Trophoblast cell (in vitro differentiated cells and primary cell): ENCODE results near the gene CNOT11.
"Not testable (repeated sequence)": the region's sequence is repeated elsewhere in the genome, so short reads cannot be mapped to it uniquely, and the experiment has no call there.

ENCODE experiments used
- DNase-seq, 2 donors: peaks; one replicate each; pipeline ENCODE4 v3.0.0-alpha.2; 2016
- H2AFZ ChIP-seq: 2 replicates; pipeline ENCODE4 v1.6.1; 2013; ENCODE audit warnings: low read length, moderate library complexity, mild to moderate bottlenecking; ENCODE audit not compliant: insufficient read depth, poor library complexity
- H2AK5ac ChIP-seq: 2 replicates; pipeline ENCODE4 v1.6.1; 2013; ENCODE audit warnings: mild to moderate bottlenecking, low read length
- H2BK120ac ChIP-seq: 2 replicates; pipeline ENCODE4 v1.6.1; 2013; ENCODE audit warnings: low read length, mild to moderate bottlenecking, moderate library complexity; ENCODE audit not compliant: insufficient read depth, poor library complexity
- H2BK12ac ChIP-seq: 2 replicates; pipeline ENCODE4 v1.6.1; 2013; ENCODE audit warnings: mild to moderate bottlenecking, low read length, moderate library complexity
- H2BK5ac ChIP-seq: 2 replicates; pipeline ENCODE4 v1.6.1; 2013; ENCODE audit warnings: low read length, low read depth, moderate library complexity, mild to moderate bottlenecking; ENCODE audit not compliant: poor library complexity
- H3K14ac ChIP-seq: 2 replicates; pipeline ENCODE4 v1.6.1; 2013; ENCODE audit warnings: mild to moderate bottlenecking, low read length
- H3K18ac ChIP-seq: 2 replicates; pipeline ENCODE4 v1.6.1; 2013; ENCODE audit warnings: mild to moderate bottlenecking, low read length
- H3K23ac ChIP-seq: 2 replicates; pipeline ENCODE4 v1.6.1; 2013; ENCODE audit warnings: low read length
- H3K27ac ChIP-seq: 2 replicates; pipeline ENCODE4 v1.5.1; 2013; ENCODE audit warnings: low read depth, mild to moderate bottlenecking, inconsistent platforms, low read length, moderate library complexity
- H3K27me3 ChIP-seq: 2 replicates; pipeline ENCODE4 v1.6.1; 2013; ENCODE audit warnings: inconsistent platforms, mild to moderate bottlenecking, low read length, moderate library complexity; ENCODE audit not compliant: insufficient read depth
- H3K36me3 ChIP-seq, 2 experiments: 1 replicate in 1 of 2; 2 replicates in 1 of 2; pipeline ENCODE4 v1.6.1; 2013; ENCODE audit warnings: low read length in 2 of 2, mild to moderate bottlenecking in 2 of 2, moderate library complexity in 1 of 2; ENCODE audit not compliant: insufficient read depth in 2 of 2, control insufficient read depth in 1 of 2
- H3K4ac ChIP-seq: 2 replicates; pipeline ENCODE4 v1.6.1; 2013; ENCODE audit warnings: low read depth, mild to moderate bottlenecking, low read length, moderate library complexity
- H3K4me1 ChIP-seq, 2 experiments: 1 replicate in 1 of 2; 2 replicates in 1 of 2; pipeline ENCODE4 v1.6.1; 2013; ENCODE audit warnings: low read length in 2 of 2, mild to moderate bottlenecking in 2 of 2, moderate library complexity in 1 of 2; ENCODE audit not compliant: insufficient read depth in 2 of 2, control insufficient read depth in 1 of 2
- H3K4me2 ChIP-seq: 2 replicates; pipeline ENCODE4 v1.6.1; 2013; ENCODE audit warnings: inconsistent platforms, mild to moderate bottlenecking, low read length, moderate library complexity
- H3K4me3 ChIP-seq: 2 replicates; pipeline ENCODE4 v1.5.1; 2013; ENCODE audit warnings: mild to moderate bottlenecking, low read depth, low read length, inconsistent platforms
- H3K79me1 ChIP-seq: one replicate; pipeline ENCODE4 v1.6.1; 2013; ENCODE audit warnings: low read length
- H3K79me2 ChIP-seq: 2 replicates; pipeline ENCODE4 v1.6.1; 2013; ENCODE audit warnings: low read length, mild to moderate bottlenecking; ENCODE audit not compliant: control insufficient read depth, insufficient read depth, poor library complexity
- H3K9ac ChIP-seq: 2 replicates; pipeline ENCODE4 v1.6.1; 2013; ENCODE audit warnings: mild to moderate bottlenecking, low read length
- H3K9me3 ChIP-seq: 2 replicates; pipeline ENCODE4 v1.6.1; 2013; ENCODE audit warnings: low read depth, mild to moderate bottlenecking, control low read depth, inconsistent platforms, low read length; ENCODE audit not compliant: insufficient read depth
- H4K12ac ChIP-seq: 2 replicates; pipeline ENCODE4 v1.6.1; 2013; ENCODE audit warnings: low read depth, mild to moderate bottlenecking, low read length, moderate library complexity
- H4K8ac ChIP-seq: 2 replicates; pipeline ENCODE4 v1.6.1; 2013; ENCODE audit warnings: low read depth, mild to moderate bottlenecking, low read length, moderate library complexity
- H4K91ac ChIP-seq: one replicate; pipeline ENCODE4 v1.6.1; 2013; ENCODE audit warnings: low read depth, mild to moderate bottlenecking, low read length, moderate library complexity
- WGBS: extraction: QIAGEN DNeasy Blood & Tissue Kit; methylation state at CpG from one replicate; pipeline ENCODE4 v1.1.7; 2013; ENCODE audit warnings: missing lambda C conversion rate; ENCODE audit not compliant: insufficient read length, insufficient coverage; ENCODE audit errors: extremely low coverage; 5-methylcytosine and 5-hydroxymethylcytosine counted together

The CNOT11 gene

DNA sequence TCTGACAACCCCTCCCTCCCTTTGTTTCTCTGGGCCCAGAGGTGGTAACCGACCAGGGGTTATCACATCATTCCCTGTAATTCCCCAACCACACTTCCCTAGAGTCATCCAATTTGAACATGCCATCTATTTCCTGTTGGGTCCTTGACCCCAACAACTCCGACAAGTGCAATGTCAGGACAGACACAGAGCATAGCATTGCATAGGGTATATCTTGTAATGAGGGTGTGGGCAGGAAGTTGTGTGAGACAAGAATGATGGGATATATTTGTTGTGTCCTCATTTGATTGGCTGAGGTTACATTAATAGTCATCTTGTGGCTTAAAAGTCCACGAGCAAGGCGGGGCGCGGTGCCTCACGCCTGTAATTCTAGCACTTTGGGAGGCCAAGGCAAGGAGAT, 33.4 kb upstream of the CNOT11 start:
- Histone ChIP-seq H2BK5ac (no peak overlapping the region), H3K9me3 (no peaks in the 10 kb centered on the region), H3K23ac (no peak overlapping the region), H3K79me2 (no peaks in the 10 kb centered on the region), H3K4ac (no peak overlapping the region), H3K4me1 (no peaks in the 10 kb centered on the region), H3K27ac (no peak overlapping the region), H3K18ac (no peak overlapping the region), H4K8ac (no peak overlapping the region), H2BK120ac (no peak overlapping the region), H2AFZ (no peak overlapping the region), H3K36me3 (no peaks in the 10 kb centered on the region), H4K91ac (no peak overlapping the region), H3K9ac (no peak overlapping the region), H2AK5ac (no peak overlapping the region), H2BK12ac (no peak overlapping the region), H3K27me3 (no peaks in the 10 kb centered on the region), H3K79me1 (no peaks in the 10 kb centered on the region), H3K4me3 (no peak overlapping the region), H4K12ac (no peak overlapping the region), H3K14ac (no peak overlapping the region), H3K4me2 (no peak overlapping the region)
- WGBS: no CpG with 5 or more reads among the region's 7 CpGs
- DNase-seq: no peak

DNA sequence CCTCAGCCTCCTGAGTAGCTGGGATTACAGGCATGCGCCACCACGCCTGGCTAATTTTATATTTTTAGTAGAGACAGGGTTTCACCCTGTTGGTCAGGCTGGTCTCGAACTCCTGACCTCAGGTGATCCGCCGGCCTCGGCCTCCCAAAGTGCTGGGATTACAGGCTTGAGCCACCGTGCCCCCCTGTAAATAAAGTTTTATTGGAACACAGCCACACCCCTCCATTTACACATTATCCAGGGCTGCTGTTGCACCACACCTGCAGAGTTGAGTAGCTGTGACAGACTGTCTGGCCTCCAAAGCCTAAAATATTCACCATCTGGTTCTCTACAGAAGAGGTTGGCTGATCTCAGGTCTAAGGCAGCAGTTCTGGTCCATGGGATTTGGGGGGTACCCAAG, 32.6 kb upstream of the CNOT11 start:
- H2AFZ ChIP-seq, H4K12ac ChIP-seq, H4K91ac ChIP-seq, H3K79me2 ChIP-seq, H3K23ac ChIP-seq, H3K4me1 ChIP-seq, H3K18ac ChIP-seq, H3K4me2 ChIP-seq, H3K27me3 ChIP-seq, H2BK5ac ChIP-seq, H3K36me3 ChIP-seq, H3K4ac ChIP-seq, H2AK5ac ChIP-seq, H2BK120ac ChIP-seq, H3K14ac ChIP-seq, DNase-seq, H3K79me1 ChIP-seq, H3K27ac ChIP-seq, H3K9ac ChIP-seq, H2BK12ac ChIP-seq, H3K4me3 ChIP-seq, H4K8ac ChIP-seq, H3K9me3 ChIP-seq: not testable (repeated sequence)
- no CpG with 5 or more reads among the region's 7 CpGs for WGBS

DNA sequence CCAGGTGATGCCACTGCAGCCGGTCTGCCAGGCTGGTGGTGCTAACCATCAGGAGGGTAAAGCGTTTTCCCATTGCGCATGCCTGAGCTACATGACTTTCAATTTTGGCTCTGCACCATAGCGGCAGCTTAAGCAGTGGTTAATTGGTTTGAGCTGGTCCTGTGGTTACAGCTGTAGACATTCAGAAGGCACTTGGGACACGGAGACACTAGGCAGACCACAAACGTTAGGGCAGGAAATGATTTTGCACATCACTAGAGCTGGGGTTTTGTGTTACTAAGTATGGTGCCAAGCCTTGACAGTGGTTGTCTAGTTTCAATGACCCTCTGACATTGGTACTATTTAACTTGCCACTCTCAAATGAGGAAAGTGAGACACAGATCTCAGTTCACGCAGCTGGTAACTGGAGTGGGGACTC, 28.9 kb upstream of the CNOT11 start:
- no peak overlapping the region for H3K27ac ChIP-seq
- H3K18ac ChIP-seq: no peak overlapping the region
- no peak overlapping the region for H3K4me3 ChIP-seq
- WGBS: no CpG with 5 or more reads among the region's 7 CpGs
- no peak overlapping the region for H2BK5ac ChIP-seq
- no peaks in the 10 kb centered on the region for H3K27me3 ChIP-seq
- H3K4me1 ChIP-seq: no peaks in the 10 kb centered on the region
- no peak overlapping the region for H3K4me2 ChIP-seq
- no peaks in the 10 kb centered on the region for H3K9me3 ChIP-seq
- no peak overlapping the region for H2BK12ac ChIP-seq
- no peak overlapping the region for H2BK120ac ChIP-seq
- no peak for DNase-seq
- H3K9ac ChIP-seq: no peak overlapping the region
- no peak overlapping the region for H3K14ac ChIP-seq
- no peaks in the 10 kb centered on the region for H3K79me2 ChIP-seq
- no peak overlapping the region for H4K91ac ChIP-seq
- no peak overlapping the region for H3K4ac ChIP-seq
- no peak overlapping the region for H2AK5ac ChIP-seq
- H3K36me3 ChIP-seq: no peaks in the 10 kb centered on the region
- H4K12ac ChIP-seq: no peak overlapping the region
- H3K79me1 ChIP-seq: no peaks in the 10 kb centered on the region
- no peak overlapping the region for H4K8ac ChIP-seq
- no peak overlapping the region for H2AFZ ChIP-seq
- no peak overlapping the region for H3K23ac ChIP-seq

DNA sequence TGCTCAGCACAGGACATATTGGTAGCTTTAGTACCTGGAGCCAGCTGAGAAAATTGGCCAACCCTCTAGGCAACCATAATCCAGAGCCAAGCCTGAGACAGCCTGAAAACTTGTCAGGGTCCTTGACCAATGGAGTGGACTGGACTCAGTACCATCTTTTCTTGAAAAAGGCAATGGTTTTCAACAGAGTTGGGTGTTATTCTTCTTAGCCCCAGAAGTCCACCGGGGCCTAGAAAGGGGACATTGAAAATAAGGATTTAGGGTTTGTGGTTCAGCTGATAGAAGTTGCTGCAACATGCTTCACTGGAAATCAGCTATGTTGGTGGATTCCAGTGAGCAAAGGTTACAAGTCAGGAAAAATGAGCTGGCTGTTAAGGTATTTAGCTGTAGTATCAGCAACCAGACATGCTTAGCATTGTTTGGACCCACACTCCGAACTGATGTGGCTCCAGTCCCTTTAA, 22.1 kb upstream of the CNOT11 start:
- H2AFZ ChIP-seq: no peak overlapping the region
- peak; percentile 41 to 80 for DNase-seq
- H3K9ac ChIP-seq: no peak overlapping the region
- no peak overlapping the region for H4K12ac ChIP-seq
- H3K4me2 ChIP-seq: no peak overlapping the region
- H3K14ac ChIP-seq: no peak overlapping the region
- H3K79me2 ChIP-seq: no peaks in the 10 kb centered on the region
- H4K8ac ChIP-seq: no peak overlapping the region
- peaks cover 5 to 7% of the 10 kb centered on the region in 2 experiments for H3K4me1 ChIP-seq
- no peak overlapping the region for H2AK5ac ChIP-seq
- no peak overlapping the region for H3K27ac ChIP-seq
- no peaks in the 10 kb centered on the region for H3K27me3 ChIP-seq
- no peak overlapping the region for H3K18ac ChIP-seq
- H3K36me3 ChIP-seq: no peaks in the 10 kb centered on the region
- no peaks in the 10 kb centered on the region for H3K79me1 ChIP-seq
- H2BK5ac ChIP-seq: no peak overlapping the region
- WGBS: no CpG with 5 or more reads among the region's 2 CpGs
- no peaks in the 10 kb centered on the region for H3K9me3 ChIP-seq
- H2BK12ac ChIP-seq: no peak overlapping the region
- no peak overlapping the region for H2BK120ac ChIP-seq
- no peak overlapping the region for H3K4me3 ChIP-seq
- no peak overlapping the region for H4K91ac ChIP-seq
- no peak overlapping the region for H3K4ac ChIP-seq
- no peak overlapping the region for H3K23ac ChIP-seq
